Right ventricle myocardium inferior (tissue), 1 donor: ENCODE data around the gene LIN9. TPM values are rescaled to one million over a fixed set of nuclear protein-coding genes. Genes with fewer than 3 reads are reported as not detected.

Experiments used
- ATAC-seq: fragments of 200-7000 bp; cut with Tn5 transposase; one replicate; pipeline ENCODE4 v1.9.1; 2020; ENCODE audit warnings: mild to moderate bottlenecking, moderate library complexity
- DNase-seq: peaks from one replicate; pipeline ENCODE4 v3.0.0; 2021; ENCODE audit errors: missing footprints
- intact Hi-C: fragments of 100-400 bp; cut with DNase I; formaldehyde crosslinking; loops from one replicate; pipeline ENCODE4 v1.11.0; 2022
- total RNA-seq: library from RNA; stranded (reverse); fragmentation: NEBNext Ultra II Directional; extraction: Animal tissue kit (Norgen Biotek cat#: 25700); gene quantifications from one replicate; pipeline ENCODE4 v1.2.1, GENCODE V29; 2021
- donor health status: DM: no; HTN: yes; CAD: no; lungs with severe emphysema.

The LIN9 gene
- total RNA-seq, 1 donor from 2014 or later: 21.8 TPM

GRCh38 chr1:226199971-226200370 is 109.0 kb downstream of the LIN9 start:
- DNase-seq (no peak), ATAC-seq (no peak)
- intact Hi-C loops: no loop called here

DNA sequence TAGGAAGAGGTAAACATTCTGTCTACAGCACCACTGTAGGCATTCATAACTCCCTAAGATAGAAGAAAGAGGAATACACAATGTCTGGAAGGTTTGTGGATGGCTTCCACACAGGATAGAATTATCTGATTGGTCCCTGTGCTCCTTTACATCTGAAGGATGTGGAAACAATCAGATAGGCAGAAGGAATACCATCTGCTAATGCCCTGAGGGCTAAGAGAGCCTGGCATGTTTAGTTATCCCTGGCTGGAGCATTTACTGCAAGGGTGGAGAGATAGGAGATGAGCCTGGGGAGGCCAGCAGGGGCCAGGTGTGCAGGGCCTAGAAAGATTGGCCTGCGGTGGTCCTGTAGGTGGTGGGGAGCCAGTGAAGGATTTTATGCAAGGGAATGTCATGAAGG is 113.8 kb downstream of the LIN9 start:
- no peak for DNase-seq
- ATAC-seq: no peak
- intact Hi-C loops: no loop called here

DNA sequence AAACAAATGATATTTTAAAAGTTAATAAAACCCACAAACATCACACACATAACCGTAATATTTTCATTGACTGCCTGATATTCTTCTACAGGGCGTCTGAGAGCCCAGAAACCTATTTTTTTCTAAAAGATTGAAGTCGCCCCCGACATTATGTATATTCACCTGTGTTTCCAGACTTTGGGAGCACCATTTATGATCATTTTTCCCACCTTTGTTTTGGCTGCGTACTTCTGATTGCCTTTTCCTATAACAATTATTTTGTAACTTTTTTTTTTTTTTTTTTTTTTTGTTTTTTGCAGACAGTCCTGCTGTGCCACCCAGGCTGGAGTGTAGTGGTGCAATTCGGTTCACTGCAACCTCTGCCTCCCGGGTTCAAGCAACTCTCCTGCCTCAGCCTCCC is 121.6 kb downstream of the LIN9 start:
- DNase-seq: no peak
- ATAC-seq: no peak
- intact Hi-C loops: loop anchor here (5.0 kb wide), 1 partner anchor 125 kb away; the partner anchor contains the start of gene H3-3A

DNA sequence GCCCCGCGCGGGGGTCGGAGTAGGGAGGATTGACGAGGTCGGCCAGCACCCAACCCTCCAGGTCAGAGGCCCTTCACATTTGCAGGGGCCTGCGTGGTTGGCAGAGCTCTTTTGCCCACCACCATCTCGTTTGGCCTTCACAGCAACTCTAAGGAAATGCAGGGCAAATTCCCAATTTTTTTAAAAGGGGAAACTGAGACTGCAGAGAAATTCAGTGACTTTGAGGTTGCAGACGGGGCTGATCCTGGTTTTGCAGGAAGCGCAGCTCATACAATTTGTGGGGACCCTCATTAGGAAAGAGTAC is 122.0 kb downstream of the LIN9 start:
- DNase-seq: no peak
- ATAC-seq: no peak
- intact Hi-C loops: loop anchor here (5.0 kb wide), 1 partner anchor 125 kb away; the partner anchor contains the start of gene H3-3A

DNA sequence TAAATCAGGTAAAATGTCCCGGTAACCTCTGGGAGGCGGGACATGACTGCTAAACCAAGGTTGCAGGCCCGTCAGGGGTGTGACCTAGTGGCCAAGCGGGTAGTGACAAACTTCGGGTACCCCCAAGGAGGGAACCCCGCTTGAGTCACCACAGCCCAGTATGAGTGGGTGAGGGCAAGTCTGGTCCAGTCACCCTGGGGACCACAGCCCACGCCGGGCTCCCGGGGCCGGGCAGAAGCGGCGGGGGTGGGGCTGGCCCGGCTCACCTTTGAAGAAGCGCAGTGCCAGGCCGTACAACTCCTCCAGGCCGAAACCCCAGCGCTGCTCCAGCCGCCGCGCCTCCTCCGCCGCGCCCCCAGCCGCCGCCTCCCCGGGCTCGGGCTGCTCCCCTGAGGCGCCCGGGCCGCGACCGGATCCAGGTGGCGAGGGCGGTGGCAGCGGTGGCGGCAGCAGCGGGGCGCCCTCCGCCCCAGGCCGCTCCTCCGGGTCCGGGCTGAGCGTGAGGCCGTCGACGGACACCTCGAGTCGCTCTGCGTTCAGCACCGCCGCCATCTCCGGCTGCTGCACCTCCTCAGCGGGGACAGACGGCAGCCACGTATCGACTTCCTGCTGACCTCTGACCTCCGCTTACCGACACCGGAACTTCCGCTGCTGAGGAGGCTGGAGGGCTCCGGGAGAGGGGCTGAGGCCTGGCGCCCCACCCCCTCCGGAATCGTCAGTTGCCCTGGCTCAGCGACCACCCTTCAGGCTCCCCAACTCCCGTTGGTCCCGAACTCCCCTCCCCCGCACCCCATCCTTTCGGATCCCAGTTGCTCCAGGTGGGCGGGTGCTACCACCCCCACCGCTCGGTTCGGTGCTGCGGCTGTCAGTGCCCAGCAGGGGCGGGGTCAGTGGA is 122.6 kb downstream of the LIN9 start, which contains the start of gene ACBD3:
ACBD3 (minus strand) TSS at position 618 of the 895 bp plus-strand sequence; CDS start at position 552, 66 bp downstream.
- intact Hi-C loops: loop anchor here (5.0 kb wide), 1 partner anchor 124 kb away; the partner anchor contains the start of gene H3-3A
- ATAC-seq (peak; percentile 96), DNase-seq (peak; percentile 93)

GRCh38 chr1:226185141-226186036 is 123.6 kb downstream of the LIN9 start:
- intact Hi-C loops: loop anchor here (5.0 kb wide), 1 partner anchor 123 kb away; the partner anchor contains the start of gene H3-3A
- ATAC-seq (no peak), DNase-seq (no peak)

GRCh38 chr1:226181996-226182714 is 126.8 kb downstream of the LIN9 start:
- DNase-seq (no peak), ATAC-seq (no peak)
- intact Hi-C loops: no loop called here

Other genes starting within 250 kb of the LIN9 start
- gene H3-3A, start 246.4 kb downstream of the LIN9 start, total RNA-seq: 348 TPM
- gene ACBD3, start 122.4 kb downstream of the LIN9 start, total RNA-seq: 27.4 TPM
- gene MIXL1, start 85.5 kb downstream of the LIN9 start, total RNA-seq: not detected
- 154 TPM for gene PARP1, start 98.9 kb upstream of the LIN9 start, total RNA-seq
- 1.4 TPM for gene STUM, start 239.6 kb upstream of the LIN9 start, total RNA-seq